Activated T-helper 1 cell treated with anti-CD3 and anti-CD28 coated beads, Interleukin-12 subunit alpha, Interleukin-12 subunit beta, Interleukin-2, Interleukin-4 antibody, amounts not matched to agents 30 ng/mL and 10 ng/mL and 1 ng/mL, durations not matched to agents 14 hours and 24 hours and 36 hours (primary cell): Measurements from ENCODE around the gene THBS1. TPM values are rescaled to one million over a fixed set of nuclear protein-coding genes. Genes with fewer than 3 reads are reported as not detected.

Source experiments
- DNase-seq: peaks from one replicate; pipeline ENCODE4 v3.0.0; 2021; ENCODE audit warnings: low spot score
- H3K27ac Mint-ChIP-seq: one replicate; pipeline ENCODE4 v1.8.0; 2021; ENCODE audit warnings: mild to moderate bottlenecking, mixed read lengths
- H3K27me3 Mint-ChIP-seq: one replicate; pipeline ENCODE4 v1.8.0; 2022; ENCODE audit warnings: mild to moderate bottlenecking, moderate library complexity, mixed read lengths; ENCODE audit not compliant: insufficient read depth
- H3K36me3 Mint-ChIP-seq: one replicate; pipeline ENCODE4 v1.8.0; 2021; ENCODE audit warnings: low read depth, mixed read lengths
- H3K4me1 Mint-ChIP-seq: one replicate; pipeline ENCODE4 v1.8.0; 2021; ENCODE audit warnings: low read depth, mixed read lengths
- H3K4me3 Mint-ChIP-seq: one replicate; pipeline ENCODE4 v1.8.0; 2021; ENCODE audit warnings: mild to moderate bottlenecking, moderate library complexity, mixed read lengths
- H3K9me3 Mint-ChIP-seq: one replicate; pipeline ENCODE4 v1.8.0; 2021; ENCODE audit warnings: mixed read lengths
- intact Hi-C: fragments of 100-400 bp; cut with micrococcal nuclease; formaldehyde crosslinking; loops from one replicate; pipeline ENCODE4 v1.15.1; 2024
- total RNA-seq: library from RNA; stranded (reverse); gene quantifications from 2 replicates; pipeline ENCODE4 v1.2.3, GENCODE V29; 2022

THBS1 gene
- total RNA-seq, 1 donor from 2014 or later: 3.2 TPM

DNA sequence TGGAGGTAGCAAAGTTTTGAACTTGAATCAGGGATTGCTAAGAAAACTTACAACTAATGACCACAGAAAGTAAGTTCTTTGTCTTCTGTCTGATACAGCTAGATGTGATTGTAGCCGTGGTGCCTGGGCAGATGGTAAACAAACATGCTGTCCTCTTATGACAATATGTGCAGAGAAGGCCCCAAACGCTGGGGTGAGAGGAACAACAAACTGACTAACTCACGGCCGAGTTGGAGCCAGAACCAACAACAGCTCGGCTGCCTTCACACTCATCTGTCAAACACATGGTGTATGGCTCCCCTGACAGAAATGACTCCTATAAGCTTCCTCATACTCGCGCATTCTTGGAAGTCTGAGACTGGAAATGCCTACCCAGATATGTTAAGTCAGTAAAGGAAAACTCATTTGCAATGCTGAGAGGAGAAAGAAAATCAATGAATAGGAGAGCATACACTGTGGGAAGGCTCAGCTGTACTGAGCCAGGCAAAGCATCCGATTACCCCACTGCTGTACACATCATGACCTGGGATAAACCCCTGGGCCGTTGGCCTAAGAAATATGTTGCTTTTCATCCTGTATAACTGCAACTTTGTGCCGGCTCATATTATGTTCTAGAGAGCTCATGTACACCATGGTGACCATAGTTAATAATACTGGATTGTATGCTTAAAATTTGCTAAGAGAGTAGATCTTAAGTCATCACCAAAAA, 5.7 kb downstream of the THBS1 start:
- no peak for DNase-seq
- Mint-ChIP-seq H3K4me1 (peaks cover 12% of the 10 kb centered on the region), H3K27me3 (peaks cover 28% of the 10 kb centered on the region), H3K27ac (no peak overlapping the region), H3K4me3 (no peak overlapping the region), H3K36me3 (no peaks in the 10 kb centered on the region), H3K9me3 (no peaks in the 10 kb centered on the region)
- intact Hi-C loops: no loop called here

DNA sequence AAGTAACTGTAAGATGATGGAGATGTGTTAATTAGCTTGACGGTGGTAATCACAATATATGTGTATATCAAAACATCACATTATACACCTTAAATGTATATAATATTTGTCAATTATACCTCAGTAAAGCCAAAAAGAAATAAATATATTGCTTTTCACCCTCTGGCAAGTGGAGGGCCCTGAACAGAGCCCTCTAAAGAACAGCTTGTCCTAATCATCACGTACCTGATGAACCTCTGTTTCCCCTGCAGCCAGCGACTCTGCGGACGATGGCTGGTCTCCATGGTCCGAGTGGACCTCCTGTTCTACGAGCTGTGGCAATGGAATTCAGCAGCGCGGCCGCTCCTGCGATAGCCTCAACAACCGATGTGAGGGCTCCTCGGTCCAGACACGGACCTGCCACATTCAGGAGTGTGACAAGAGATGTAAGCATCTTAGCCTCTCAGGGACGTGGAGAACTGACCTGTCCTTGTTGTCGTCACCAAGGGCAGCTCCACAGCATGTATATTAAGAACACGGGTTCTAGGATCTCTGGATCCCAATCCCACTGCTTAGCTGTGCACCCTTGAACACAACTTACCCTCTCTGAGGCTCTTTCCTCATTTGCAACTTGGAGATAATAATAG, 6.3 kb downstream of the THBS1 start:
- no peak overlapping the region for H3K4me3 Mint-ChIP-seq
- H3K27me3 Mint-ChIP-seq: peaks cover 21% of the 10 kb centered on the region
- intact Hi-C loops: no loop called here
- H3K36me3 Mint-ChIP-seq: no peaks in the 10 kb centered on the region
- H3K4me1 Mint-ChIP-seq: peaks cover 9% of the 10 kb centered on the region
- H3K9me3 Mint-ChIP-seq: no peaks in the 10 kb centered on the region
- DNase-seq: no peak
- no peak overlapping the region for H3K27ac Mint-ChIP-seq

DNA sequence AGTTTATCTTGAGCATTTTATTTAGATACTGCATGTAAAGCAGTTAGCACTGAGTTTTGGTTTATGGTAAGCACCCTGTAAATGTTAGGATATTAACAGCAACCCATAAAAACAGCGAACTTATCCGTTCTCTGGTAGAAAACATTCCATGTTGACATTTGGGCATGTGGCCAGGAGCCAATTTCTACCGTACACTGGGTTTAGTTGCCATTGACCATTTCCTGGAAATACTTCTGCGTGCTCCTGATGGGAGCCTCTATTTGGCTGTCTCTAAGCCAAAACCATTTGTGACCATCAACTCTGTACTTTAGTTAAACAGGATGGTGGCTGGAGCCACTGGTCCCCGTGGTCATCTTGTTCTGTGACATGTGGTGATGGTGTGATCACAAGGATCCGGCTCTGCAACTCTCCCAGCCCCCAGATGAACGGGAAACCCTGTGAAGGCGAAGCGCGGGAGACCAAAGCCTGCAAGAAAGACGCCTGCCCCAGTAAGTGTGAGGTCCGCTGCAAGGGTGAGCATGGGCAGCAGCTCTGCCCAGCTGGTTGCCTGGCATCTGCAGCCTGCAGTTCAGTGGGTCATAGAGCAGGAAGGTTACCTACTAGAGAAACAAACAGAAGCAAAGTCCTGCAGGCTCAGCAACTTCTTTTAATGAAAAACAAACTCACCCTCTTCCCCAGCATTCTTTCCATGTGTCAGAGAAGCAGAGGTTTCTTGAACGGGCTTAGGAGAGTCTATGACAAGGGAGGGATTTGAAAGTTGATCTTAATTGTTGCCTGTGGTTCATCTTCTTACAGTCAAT, 7.1 kb downstream of the THBS1 start:
- Mint-ChIP-seq H3K4me1 (peaks cover 9% of the 10 kb centered on the region), H3K27me3 (peaks cover 18% of the 10 kb centered on the region), H3K36me3 (no peaks in the 10 kb centered on the region), H3K27ac (no peak overlapping the region), H3K9me3 (no peaks in the 10 kb centered on the region), H3K4me3 (no peak overlapping the region)
- intact Hi-C loops: no loop called here
- no peak for DNase-seq

DNA sequence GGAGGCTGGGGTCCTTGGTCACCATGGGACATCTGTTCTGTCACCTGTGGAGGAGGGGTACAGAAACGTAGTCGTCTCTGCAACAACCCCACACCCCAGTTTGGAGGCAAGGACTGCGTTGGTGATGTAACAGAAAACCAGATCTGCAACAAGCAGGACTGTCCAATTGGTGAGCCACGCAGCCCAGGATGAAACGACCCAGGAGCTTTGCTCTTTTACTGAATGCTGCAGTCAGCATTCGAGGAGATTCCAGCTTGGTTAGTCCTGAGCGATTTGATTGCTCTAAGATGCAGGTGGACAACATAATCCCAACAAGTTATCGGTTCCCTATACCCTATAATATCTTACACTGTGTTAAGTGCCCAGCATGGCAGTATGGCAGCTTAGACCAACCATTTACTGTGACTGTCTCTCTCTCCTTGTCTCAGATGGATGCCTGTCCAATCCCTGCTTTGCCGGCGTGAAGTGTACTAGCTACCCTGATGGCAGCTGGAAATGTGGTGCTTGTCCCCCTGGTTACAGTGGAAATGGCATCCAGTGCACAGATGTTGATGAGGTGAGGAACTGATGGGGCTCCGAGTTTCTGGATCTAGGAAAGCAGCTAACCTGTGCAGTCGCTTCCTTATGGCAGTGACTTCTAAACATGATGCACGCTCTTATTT, 7.8 kb downstream of the THBS1 start:
- Mint-ChIP-seq H3K36me3 (no peaks in the 10 kb centered on the region), H3K27ac (no peak overlapping the region), H3K4me3 (no peak overlapping the region), H3K4me1 (peaks cover 10% of the 10 kb centered on the region), H3K9me3 (no peaks in the 10 kb centered on the region), H3K27me3 (peaks cover 18% of the 10 kb centered on the region)
- DNase-seq: no peak
- intact Hi-C loops: no loop called here

DNA sequence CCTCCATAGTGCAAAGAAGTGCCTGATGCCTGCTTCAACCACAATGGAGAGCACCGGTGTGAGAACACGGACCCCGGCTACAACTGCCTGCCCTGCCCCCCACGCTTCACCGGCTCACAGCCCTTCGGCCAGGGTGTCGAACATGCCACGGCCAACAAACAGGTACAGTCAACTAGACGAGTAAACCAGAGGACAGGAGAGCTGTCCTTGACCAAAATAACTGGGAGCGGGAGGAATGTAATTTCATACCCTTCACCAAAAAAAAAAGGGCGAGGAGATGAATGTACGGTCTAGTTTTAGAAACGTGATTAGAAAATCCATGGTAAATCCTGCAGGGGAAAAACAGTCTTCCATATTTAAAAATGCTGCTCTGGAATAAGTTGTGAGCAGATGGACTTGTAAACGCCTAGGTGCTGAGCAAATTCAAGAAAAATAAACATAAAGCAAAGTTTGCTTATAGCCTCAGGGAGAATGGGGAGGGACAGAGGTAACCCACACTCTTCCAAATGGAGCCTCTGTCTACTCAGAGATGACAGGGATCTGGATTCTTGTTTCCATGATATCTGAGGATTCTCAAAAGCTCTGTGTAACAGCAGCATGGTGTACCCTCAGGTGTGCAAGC, 8.4 kb downstream of the THBS1 start:
- Mint-ChIP-seq H3K9me3 (no peaks in the 10 kb centered on the region), H3K4me3 (no peak overlapping the region), H3K36me3 (peaks cover 4% of the 10 kb centered on the region), H3K4me1 (peaks cover 16% of the 10 kb centered on the region), H3K27ac (no peak overlapping the region), H3K27me3 (peaks cover 16% of the 10 kb centered on the region)
- DNase-seq: no peak
- intact Hi-C loops: no loop called here

- peaks cover 9% of the 10 kb centered on the region for H3K27me3 Mint-ChIP-seq
- H3K27ac Mint-ChIP-seq: no peak overlapping the region
- no peak for DNase-seq
- intact Hi-C loops: no loop called here
- H3K4me1 Mint-ChIP-seq: peaks cover 14% of the 10 kb centered on the region
- peaks cover 4% of the 10 kb centered on the region for H3K36me3 Mint-ChIP-seq
- no peaks in the 10 kb centered on the region for H3K9me3 Mint-ChIP-seq
- H3K4me3 Mint-ChIP-seq: no peak overlapping the region
These were observed 9.2 kb downstream of the THBS1 start for GRCh38 chr15:39589815-39590644.

- peaks cover 6% of the 10 kb centered on the region for H3K4me1 Mint-ChIP-seq
- H3K36me3 Mint-ChIP-seq: peaks cover 4% of the 10 kb centered on the region
- H3K27ac Mint-ChIP-seq: no peak overlapping the region
- peaks cover 10% of the 10 kb centered on the region for H3K27me3 Mint-ChIP-seq
- intact Hi-C loops: no loop called here
- DNase-seq: no peak
- no peaks in the 10 kb centered on the region for H3K9me3 Mint-ChIP-seq
- H3K4me3 Mint-ChIP-seq: no peak overlapping the region
These were observed 10.4 kb downstream of the THBS1 start for GRCh38 chr15:39591141-39591895.

GRCh38 chr15:39591896-39592315, 11.0 kb downstream of the THBS1 start:
- peaks cover 4% of the 10 kb centered on the region for H3K36me3 Mint-ChIP-seq
- peaks cover 14% of the 10 kb centered on the region for H3K27me3 Mint-ChIP-seq
- H3K27ac Mint-ChIP-seq: no peak overlapping the region
- no peak for DNase-seq
- peaks cover 6% of the 10 kb centered on the region for H3K4me1 Mint-ChIP-seq
- intact Hi-C loops: no loop called here
- no peaks in the 10 kb centered on the region for H3K9me3 Mint-ChIP-seq
- H3K4me3 Mint-ChIP-seq: no peak overlapping the region

DNA sequence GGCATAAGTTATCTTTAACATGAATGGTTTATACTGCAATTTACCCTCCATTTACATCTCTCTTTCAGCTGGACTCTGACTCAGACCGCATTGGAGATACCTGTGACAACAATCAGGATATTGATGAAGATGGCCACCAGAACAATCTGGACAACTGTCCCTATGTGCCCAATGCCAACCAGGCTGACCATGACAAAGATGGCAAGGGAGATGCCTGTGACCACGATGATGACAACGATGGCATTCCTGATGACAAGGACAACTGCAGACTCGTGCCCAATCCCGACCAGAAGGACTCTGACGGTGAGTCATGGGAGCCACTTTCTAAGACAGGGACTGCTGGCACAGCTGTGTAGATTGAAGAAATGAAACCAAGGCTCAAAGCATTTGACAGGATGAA, 11.6 kb downstream of the THBS1 start:
- no peak overlapping the region for H3K27ac Mint-ChIP-seq
- no peak for DNase-seq
- peaks cover 14% of the 10 kb centered on the region for H3K27me3 Mint-ChIP-seq
- H3K36me3 Mint-ChIP-seq: peaks cover 4% of the 10 kb centered on the region
- H3K4me3 Mint-ChIP-seq: no peak overlapping the region
- H3K4me1 Mint-ChIP-seq: peaks cover 6% of the 10 kb centered on the region
- intact Hi-C loops: no loop called here
- no peaks in the 10 kb centered on the region for H3K9me3 Mint-ChIP-seq

GRCh38 chr15:39593071-39593655, 12.3 kb downstream of the THBS1 start:
- H3K27ac Mint-ChIP-seq: no peak overlapping the region
- H3K27me3 Mint-ChIP-seq: peaks cover 14% of the 10 kb centered on the region
- H3K9me3 Mint-ChIP-seq: no peaks in the 10 kb centered on the region
- no peak for DNase-seq
- H3K4me3 Mint-ChIP-seq: no peak overlapping the region
- intact Hi-C loops: no loop called here
- peaks cover 4% of the 10 kb centered on the region for H3K36me3 Mint-ChIP-seq
- peaks cover 6% of the 10 kb centered on the region for H3K4me1 Mint-ChIP-seq
